Stimulated activated CD4-positive, alpha-beta T cell treated with anti-CD3 and anti-CD28 coated beads, Interleukin-4, amount 100 ng/mL, for 48 hours (primary cell): ENCODE results near the gene C3orf20.

ENCODE experiments used
- DNase-seq, 2 donors: peaks; one replicate each; pipeline ENCODE4 v3.0.0-alpha.2; 2020; ENCODE audit warnings: low read depth in 2 of 2

Gene C3orf20

DNA sequence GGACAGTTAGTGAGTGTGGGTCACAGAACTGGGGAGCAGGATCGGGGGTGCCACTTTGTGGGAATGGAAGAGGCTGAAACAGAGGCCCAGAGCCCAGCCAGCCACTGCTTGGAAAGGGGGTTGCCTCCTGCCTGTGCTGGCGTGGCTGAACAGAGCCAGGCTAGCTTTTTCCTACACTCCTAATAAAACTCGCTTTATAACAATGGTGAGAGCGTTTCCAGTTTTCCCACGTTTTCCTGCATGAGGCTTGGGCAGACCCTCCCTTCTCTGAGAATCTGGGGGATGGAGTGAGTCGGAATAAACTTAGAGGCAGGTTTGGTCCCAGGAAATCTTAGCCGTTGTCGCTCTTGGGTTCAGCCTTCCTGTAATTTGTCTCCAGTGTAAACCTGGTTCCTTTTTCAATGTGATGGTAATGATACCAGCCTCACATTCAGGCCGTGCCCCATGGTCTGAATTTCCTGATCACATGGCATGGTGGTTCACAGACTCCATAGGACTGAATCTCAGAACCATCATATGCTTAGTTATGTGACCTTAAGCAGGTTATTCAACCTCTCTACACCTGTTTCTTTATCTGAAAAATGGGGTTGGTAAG lies 137.4 kb downstream of the C3orf20 start:
- no peak for DNase-seq

DNA sequence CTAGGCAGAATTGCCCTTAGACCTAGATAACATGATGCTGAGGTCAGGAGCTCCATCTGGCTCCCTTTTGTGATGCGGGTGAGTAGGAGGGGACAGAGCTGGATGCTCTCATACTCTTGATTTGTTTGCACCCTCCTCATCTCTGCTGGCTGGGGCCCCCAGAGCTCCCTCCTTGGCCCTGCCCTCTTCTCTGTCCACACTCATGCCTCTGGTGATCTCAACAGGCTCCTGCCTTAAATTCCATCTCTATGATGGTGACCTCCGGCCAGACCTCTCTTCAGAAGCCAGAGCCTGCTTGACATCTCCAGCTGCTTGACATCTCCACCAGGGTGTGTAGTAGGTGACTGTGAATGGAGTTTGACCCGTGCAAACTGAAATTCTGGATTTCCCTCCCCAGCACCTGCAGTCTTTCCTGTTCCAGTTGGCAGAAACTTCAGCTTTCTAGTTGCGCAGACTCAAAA lies 139.5 kb downstream of the C3orf20 start:
- DNase-seq: no peak

DNA sequence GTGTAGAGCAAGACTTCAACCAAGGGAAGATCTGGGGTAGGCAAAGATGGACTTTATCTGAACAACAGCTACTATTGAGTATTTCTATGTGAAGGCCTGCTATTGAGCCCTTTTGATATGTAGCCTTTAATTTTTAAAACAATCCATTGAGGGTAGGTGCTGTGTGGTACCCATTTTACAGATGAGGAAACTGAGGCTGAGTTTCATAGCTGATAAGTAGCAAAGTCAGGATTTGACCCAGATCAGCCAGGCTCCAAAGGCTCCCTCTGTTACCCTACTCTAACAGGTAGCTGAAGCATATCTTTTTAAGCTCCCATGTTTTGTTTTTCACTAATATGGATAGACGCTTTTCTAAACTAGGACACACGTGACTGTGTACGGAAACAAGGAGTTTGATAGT lies 141.4 kb downstream of the C3orf20 start:
- no peak for DNase-seq

DNA sequence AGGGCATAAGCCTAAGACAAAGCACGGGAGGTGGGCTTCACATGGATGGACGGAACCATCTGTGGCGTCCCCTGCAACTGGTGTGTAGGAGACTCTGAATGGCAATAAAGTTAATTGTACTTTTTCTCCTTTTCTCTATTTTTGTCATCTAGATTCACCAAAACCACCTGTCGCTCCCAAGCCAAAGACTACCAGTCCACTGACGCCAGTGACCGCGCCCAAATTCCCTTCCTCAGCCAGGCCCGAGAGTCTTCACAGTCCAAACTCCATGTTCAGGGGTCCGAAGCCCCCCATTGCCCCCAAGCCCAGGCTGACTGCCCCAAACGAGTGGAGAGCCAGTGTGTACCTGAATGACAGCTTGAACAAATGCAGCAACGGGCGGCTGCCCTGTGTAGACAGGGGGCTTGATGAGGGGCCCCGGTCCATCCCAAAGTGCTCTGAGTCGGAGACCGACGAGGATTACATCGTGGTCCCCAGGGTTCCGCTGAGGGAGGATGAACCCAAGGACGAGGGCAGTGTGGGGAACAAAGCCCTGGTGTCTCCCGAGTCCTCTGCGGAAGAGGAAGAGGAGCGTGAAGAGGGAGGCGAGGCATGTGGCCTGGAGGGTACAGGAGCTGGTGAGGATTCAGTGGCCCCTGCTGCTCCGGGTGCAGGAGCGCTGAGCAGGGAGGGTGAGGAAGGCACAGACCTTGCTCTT lies 144.0 kb downstream of the C3orf20 start, which contains the start of gene FGD5:
Gene FGD5 (plus strand): TSS at position 159 of the 697 bp plus-strand sequence. CDS start 110 bp downstream, at position 269.
- DNase-seq: no peak

DNA sequence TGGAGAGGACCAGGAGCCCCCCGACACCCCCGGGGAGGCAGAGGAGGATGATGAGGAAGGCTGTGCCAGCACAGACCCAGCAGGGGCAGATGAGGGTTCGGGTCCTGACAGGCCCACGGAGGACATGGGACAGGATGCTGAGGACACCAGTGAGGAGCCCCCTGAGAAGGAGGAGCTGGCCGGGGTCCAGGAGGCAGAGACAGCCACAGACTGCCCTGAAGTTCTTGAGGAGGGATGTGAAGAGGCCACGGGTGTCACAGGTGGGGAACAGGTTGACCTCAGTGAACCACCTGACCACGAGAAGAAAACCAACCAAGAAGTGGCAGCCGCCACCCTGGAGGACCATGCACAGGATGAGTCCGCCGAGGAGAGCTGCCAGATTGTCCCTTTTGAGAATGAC lies 144.7 kb downstream of the C3orf20 start:
- DNase-seq: no peak

DNA sequence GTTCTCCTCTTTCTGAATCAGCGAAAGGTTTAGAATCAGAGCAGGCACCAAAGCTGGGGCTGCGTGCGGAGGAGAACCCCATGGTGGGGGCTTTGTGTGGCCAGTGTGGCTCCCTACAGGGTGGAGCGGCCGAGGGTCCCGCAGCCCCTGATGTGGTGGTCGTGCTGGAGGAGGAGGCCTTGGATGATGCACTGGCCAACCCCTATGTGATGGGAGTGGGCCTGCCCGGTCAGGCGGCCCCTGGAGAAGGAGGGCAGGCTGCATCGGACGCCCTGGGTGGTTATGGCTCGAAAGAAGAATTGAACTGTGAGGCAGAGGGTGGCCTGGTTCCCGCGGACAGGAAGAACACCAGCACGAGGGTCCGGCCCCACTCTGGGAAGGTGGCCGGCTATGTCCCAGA lies 145.2 kb downstream of the C3orf20 start:
- no peak for DNase-seq

DNA sequence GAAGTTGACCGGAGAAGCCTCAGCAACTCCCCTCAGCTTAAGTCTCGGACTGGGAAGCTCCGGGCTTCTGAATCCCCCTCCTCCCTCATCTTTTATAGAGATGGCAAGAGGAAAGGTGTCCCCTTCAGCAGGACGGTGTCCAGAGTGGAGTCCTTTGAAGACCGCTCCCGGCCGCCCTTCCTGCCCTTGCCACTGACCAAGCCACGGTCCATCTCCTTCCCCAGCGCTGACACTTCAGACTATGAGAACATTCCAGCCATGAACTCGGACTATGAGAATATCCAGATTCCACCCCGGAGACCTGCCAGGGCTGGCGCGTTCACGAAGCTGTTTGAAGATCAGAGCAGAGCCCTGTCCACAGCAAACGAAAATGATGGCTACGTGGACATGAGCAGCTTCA lies 146.2 kb downstream of the C3orf20 start:
- no peak for DNase-seq

DNA sequence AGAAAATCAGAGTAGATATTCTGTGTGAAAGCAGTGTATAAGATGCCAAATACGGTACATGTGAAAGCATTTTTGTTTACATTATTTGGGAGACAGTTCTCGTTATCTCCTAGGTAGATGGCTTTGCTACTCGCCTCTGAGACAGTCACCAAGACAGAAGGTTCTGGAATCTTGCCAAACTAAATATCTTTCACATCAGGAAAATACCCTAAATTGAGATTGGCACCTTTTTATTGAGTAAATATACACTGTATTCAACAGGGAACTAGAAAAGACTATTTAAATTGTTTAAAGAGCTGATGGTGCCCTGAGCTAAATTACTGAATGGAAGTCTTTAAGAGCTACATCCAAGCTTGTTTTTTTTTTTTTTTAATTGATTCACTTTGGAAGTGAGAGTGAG lies 147.2 kb downstream of the C3orf20 start:
- no peak for DNase-seq
